Sigmoid colon (tissue), 4 donors: ENCODE data around the gene ANKRD44.

Experiments used
- CTCF ChIP-seq, 4 experiments: fragments of 450-650 bp in 3 of 4; fragments of 200-600 bp in 1 of 4; IDR thresholded peaks; one replicate each; pipeline ENCODE4 v1.5.1; 2016 to 2019; ENCODE audit warnings: antibody characterized with exemption in 4 of 4, mild to moderate bottlenecking in 3 of 4, moderate library complexity in 2 of 4
- EP300 ChIP-seq, 4 donors: sonication (generic); formaldehyde crosslinking; IDR thresholded peaks; one replicate each; pipeline ENCODE4 v1.6.1; 2017; ENCODE audit warnings: antibody characterized with exemption in 4 of 4
- POLR2A ChIP-seq, 2 donors: fragments of 450-650 bp; IDR thresholded peaks; one replicate each; pipeline ENCODE4 v1.6.1; 2016; ENCODE audit warnings: antibody characterized with exemption in 2 of 2, mild to moderate bottlenecking in 2 of 2, moderate library complexity in 2 of 2
- POLR2AphosphoS5 ChIP-seq, 4 donors: sonication (generic); formaldehyde crosslinking; IDR thresholded peaks; one replicate each; pipeline ENCODE4 v1.6.1; 2017; ENCODE audit warnings: antibody characterized with exemption in 4 of 4

DNA sequence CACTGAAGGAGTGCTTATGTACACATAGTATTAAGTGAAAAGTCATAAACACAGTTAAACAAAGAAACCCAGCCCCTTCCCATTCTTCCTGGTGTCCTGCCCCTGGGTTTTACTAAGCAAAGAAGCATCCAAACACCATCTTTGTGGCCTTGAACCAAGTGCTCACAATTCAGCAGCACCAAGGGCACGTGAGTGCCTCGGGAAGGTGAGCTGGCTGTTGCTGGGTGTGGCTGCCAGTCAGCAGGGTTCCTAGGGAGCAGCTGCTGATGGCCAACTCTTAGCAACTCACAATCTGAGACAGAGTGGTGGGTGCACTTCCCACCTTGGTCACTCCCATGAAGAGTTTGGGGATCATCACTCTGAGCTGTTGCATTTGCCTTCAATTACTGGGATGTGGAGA lies 286.4 kb downstream of the ANKRD44 start:
- TF ChIP-seq POLR2AphosphoS5 (IDR thresholded peaks at IDR 0.05) (no peak), CTCF (IDR thresholded peaks at IDR 0.05) (no peak), POLR2A (IDR thresholded peaks at IDR 0.05) (no peak), EP300 (IDR thresholded peaks at IDR 0.05) (no peak)
